Spleen (tissue), 7 donors: Measurements from ENCODE around the gene LRFN2.

Experiments
- CTCF ChIP-seq, 11 experiments: fragments of 200-600 bp in 7 of 11; fragments of 450-650 bp in 4 of 11; sonication (generic) in 4 of 11; IDR thresholded peaks in 8 of 11; conservative IDR thresholded peaks in 3 of 11; 1 replicate in 7 of 11; 2 replicates in 4 of 11; pipeline versions ENCODE4 v1.4.0 to v1.8.0; 2016 to 2021; ENCODE audit warnings: antibody characterized with exemption in 11 of 11, inconsistent platforms in 4 of 11, mild to moderate bottlenecking in 1 of 11
- POLR2AphosphoS5 ChIP-seq, 3 donors: sonication (generic); formaldehyde crosslinking; IDR thresholded peaks; one replicate each; pipeline ENCODE4 v1.5.1; 2017; ENCODE audit warnings: antibody characterized with exemption in 3 of 3
- donor health status: DM: no; HTN: no; CAD: no; lungs with moderate emphysema.
- donor health status: DM: no; HTN: no; CAD: no.
- donor health status: DM: no; HTN: no; CAD: no.

GRCh38 chr6:40437631-40438030, 149.5 kb downstream of the LRFN2 start:
- TF ChIP-seq CTCF (IDR thresholded peaks at IDR 0.05 in 8 of 11, conservative IDR thresholded peaks at IDR 0.05 in 3 of 11) (no peak), POLR2AphosphoS5 (IDR thresholded peaks at IDR 0.05) (no peak)
